Neuron (in vitro differentiated cells): ENCODE data around the gene SLC22A17.
A peak's percentile ranks its signal among the peaks of the same experiment; 100 is the strongest.

ENCODE experiments used
- H2AFZ ChIP-seq: one replicate; pipeline ENCODE4 v1.6.1; 2013; ENCODE audit warnings: low read depth, mild to moderate bottlenecking, inconsistent platforms, low read length, moderate library complexity
- H3K27me3 ChIP-seq: one replicate; pipeline ENCODE4 v1.6.1; 2013; ENCODE audit warnings: low read length; ENCODE audit not compliant: insufficient read depth
- H3K36me3 ChIP-seq: one replicate; pipeline ENCODE4 v1.6.1; 2013; ENCODE audit warnings: low read length; ENCODE audit not compliant: insufficient read depth
- H3K4me1 ChIP-seq: one replicate; pipeline ENCODE4 v1.6.1; 2013; ENCODE audit warnings: low read length; ENCODE audit not compliant: insufficient read depth
- H3K4me3 ChIP-seq: 2 replicates; pipeline ENCODE4 v1.5.1; 2013; ENCODE audit warnings: mild to moderate bottlenecking, low read length, moderate library complexity
- H3K9me3 ChIP-seq: one replicate; pipeline ENCODE4 v1.6.1; 2013; ENCODE audit warnings: low read length

Gene SLC22A17

GRCh38 chr14:23299986-23300686 is 52.6 kb downstream of the SLC22A17 start:
- Histone ChIP-seq H3K9me3 (no peaks in the 10 kb centered on the region), H3K4me3 (peak overlapping the region; percentile 60), H3K4me1 (peaks cover 30% of the 10 kb centered on the region), H3K36me3 (peaks cover 9% of the 10 kb centered on the region), H3K27me3 (no peaks in the 10 kb centered on the region), H2AFZ (peak overlapping the region; percentile 27)

- H3K9me3 ChIP-seq, result no peaks in the 10 kb centered on the region
- H3K27me3 ChIP-seq, result no peaks in the 10 kb centered on the region
- no peak overlapping the region for H2AFZ ChIP-seq
- no peak overlapping the region for H3K4me3 ChIP-seq
- H3K4me1 ChIP-seq, result peaks cover 32% of the 10 kb centered on the region
- H3K36me3 ChIP-seq, result peaks cover 9% of the 10 kb centered on the region
Observed at GRCh38 chr14:23299211-23299957, 53.3 kb downstream of the SLC22A17 start.

- peaks cover 32% of the 10 kb centered on the region for H3K4me1 ChIP-seq
- peaks cover 9% of the 10 kb centered on the region for H3K36me3 ChIP-seq
- H3K9me3 ChIP-seq, result no peaks in the 10 kb centered on the region
- H2AFZ ChIP-seq, result no peak overlapping the region
- no peaks in the 10 kb centered on the region for H3K27me3 ChIP-seq
- H3K4me3 ChIP-seq, result no peak overlapping the region
Observed at GRCh38 chr14:23297611-23298277, 54.9 kb downstream of the SLC22A17 start.

- H3K9me3 ChIP-seq, result no peaks in the 10 kb centered on the region
- H3K4me1 ChIP-seq, result peaks cover 32% of the 10 kb centered on the region
- peaks cover 9% of the 10 kb centered on the region for H3K36me3 ChIP-seq
- no peak overlapping the region for H3K4me3 ChIP-seq
- no peak overlapping the region for H2AFZ ChIP-seq
- no peaks in the 10 kb centered on the region for H3K27me3 ChIP-seq
Observed at GRCh38 chr14:23297096-23297495, 55.6 kb downstream of the SLC22A17 start.
